B cell (primary cell): ENCODE results near the gene LNX1. TPM values are rescaled to one million over a fixed set of nuclear protein-coding genes. Genes with fewer than 3 reads are reported as not detected.

Experiments
- ATAC-seq: fragments of 200-7000 bp; cut with Tn5 transposase; one replicate; pipeline ENCODE4 v1.10.0; 2021; ENCODE audit warnings: low read depth, mild to moderate bottlenecking, moderate number of reproducible peaks, moderate library complexity
- CTCF ChIA-PET: fragments of 350-600 bp; sonication (Branson Sonifier 250); formaldehyde crosslinking; loops from one replicate; lab custom pipeline; 2021; ENCODE audit warnings: antibody characterized with exemption, inconsistent platforms; lab: Charles Lee
- POLR2A ChIA-PET: fragments of 350-600 bp; sonication (Branson Sonifier 250); formaldehyde crosslinking; loops from one replicate; lab custom pipeline; 2021; ENCODE audit warnings: antibody characterized with exemption; lab: Charles Lee
- DNase-seq: peaks from one replicate; pipeline ENCODE4 v3.0.0; 2013
- H2AFZ ChIP-seq: 2 replicates; pipeline ENCODE4 v1.6.1; 2012; ENCODE audit warnings: mild to moderate bottlenecking, low read depth, low read length; ENCODE audit not compliant: insufficient read depth, poor library complexity, severe bottlenecking
- H3K27ac ChIP-seq, 2 donors: 1 replicate in 1 of 2; 2 replicates in 1 of 2; pipeline ENCODE4 v1.5.1; 2012 to 2013; ENCODE audit warnings: low read length in 2 of 2, mild to moderate bottlenecking in 2 of 2, moderate library complexity in 1 of 2
- H3K27me3 ChIP-seq, 4 experiments: fragments of 200-600 bp in 1 of 4; sonication (generic) in 1 of 4; replicated peaks in 1 of 4; 1 replicate in 2 of 4; 2 replicates in 2 of 4; pipeline versions ENCODE4 v1.6.1 to v1.7.0; 2013 to 2016; ENCODE audit warnings: low read length in 3 of 4, mild to moderate bottlenecking in 2 of 4, mixed read lengths in 1 of 4, moderate library complexity in 1 of 4; ENCODE audit not compliant: insufficient read depth in 4 of 4, control insufficient read depth in 3 of 4; ENCODE audit errors: control extremely low read depth in 1 of 4
- H3K36me3 ChIP-seq, 2 experiments: replicated peaks in 1 of 2; 1 replicate in 1 of 2; 2 replicates in 1 of 2; pipeline versions ENCODE4 v1.6.1 to v1.7.1; 2013; ENCODE audit warnings: low read length in 1 of 2; ENCODE audit not compliant: insufficient read depth in 2 of 2, control insufficient read depth in 1 of 2; ENCODE audit errors: control extremely low read depth in 1 of 2, extremely low read depth in 1 of 2
- H3K4me1 ChIP-seq, 2 donors: fragments of 200-600 bp in 1 of 2; sonication (generic) in 1 of 2; 1 replicate in 1 of 2; 2 replicates in 1 of 2; pipeline versions ENCODE4 v1.5.1 to v1.6.1; 2013 to 2017; ENCODE audit warnings: low read length in 2 of 2; ENCODE audit not compliant: control insufficient read depth in 2 of 2, insufficient read depth in 2 of 2
- H3K4me2 ChIP-seq: replicated peaks from 2 replicates; pipeline ENCODE3; 2012; ENCODE audit warnings: mild to moderate bottlenecking, low read depth, low read length; ENCODE audit not compliant: poor library complexity, severe bottlenecking
- H3K4me3 ChIP-seq, 5 experiments: fragments of 200-600 bp in 1 of 5; sonication (generic) in 1 of 5; 1 replicate in 3 of 5; 2 replicates in 2 of 5; pipeline versions ENCODE4 v1.5.1 to v1.7.0; 2011 to 2016; ENCODE audit warnings: low read length in 4 of 5, mild to moderate bottlenecking in 4 of 5, low read depth in 2 of 5, control low read depth in 1 of 5, moderate library complexity in 1 of 5; ENCODE audit not compliant: insufficient read depth in 1 of 5; ENCODE audit errors: control extremely low read depth in 1 of 5, extremely low read depth in 1 of 5
- H3K79me2 ChIP-seq: fragments of 200-600 bp; sonication (generic); one replicate; pipeline ENCODE4 v1.6.0; 2016; ENCODE audit warnings: low read length; ENCODE audit not compliant: control insufficient read depth, insufficient read depth
- H3K9ac ChIP-seq: fragments of 200-600 bp; sonication (generic); 2 replicates; pipeline ENCODE4 v1.6.1; 2017; ENCODE audit warnings: mild to moderate bottlenecking, low read length, moderate library complexity
- H3K9me3 ChIP-seq, 3 donors: one replicate each; pipeline versions ENCODE4 v1.6.1 to v1.7.1; 2013; ENCODE audit warnings: low read length in 2 of 3; ENCODE audit not compliant: control insufficient read depth in 2 of 3, insufficient read depth in 1 of 3; ENCODE audit errors: control extremely low read depth in 1 of 3
- H4K20me1 ChIP-seq: 2 replicates; pipeline ENCODE4 v1.6.0; 2012; ENCODE audit warnings: mild to moderate bottlenecking, low read length; ENCODE audit not compliant: insufficient read depth, control insufficient read depth, poor library complexity, severe bottlenecking
- H3K27ac Mint-ChIP-seq: one replicate; pipeline ENCODE4 v1.8.0; 2021; ENCODE audit warnings: mixed read lengths
- H3K27me3 Mint-ChIP-seq: one replicate; pipeline ENCODE4 v1.8.0; 2021; ENCODE audit warnings: mixed read lengths
- H3K4me1 Mint-ChIP-seq: one replicate; pipeline ENCODE4 v1.8.0; 2021; ENCODE audit warnings: mixed read lengths
- H3K4me3 Mint-ChIP-seq: one replicate; pipeline ENCODE4 v1.8.0; 2021; ENCODE audit warnings: mixed read lengths
- H3K9me3 Mint-ChIP-seq: one replicate; pipeline ENCODE4 v1.8.0; 2022; ENCODE audit warnings: mixed read lengths; ENCODE audit not compliant: insufficient read depth
- EZH2 ChIP-seq: IDR thresholded peaks from 2 replicates; pipeline ENCODE4 v1.6.1; 2012; ENCODE audit warnings: borderline replicate concordance, low read depth, mild to moderate bottlenecking, moderate library complexity, low read length; ENCODE audit not compliant: insufficient read depth, poor library complexity, severe bottlenecking
- WGBS: methylation state at CpG from one replicate; pipeline ENCODE4 v1.1.5; 2013; ENCODE audit warnings: missing lambda C conversion rate; ENCODE audit not compliant: insufficient coverage; 5-methylcytosine and 5-hydroxymethylcytosine counted together
- intact Hi-C: fragments of 100-400 bp; cut with micrococcal nuclease; formaldehyde crosslinking; loops from one replicate; pipeline ENCODE4 v1.10.0; 2022
- polyA plus RNA-seq: library from polyadenylated mRNA; depleted of rRNA; stranded (reverse); fragments of >200 nt; gene quantifications from 2 replicates; pipeline ENCODE4 v1.2.3, GENCODE V29; 2012
- total RNA-seq, 2 donors: library from RNA; stranded (reverse); fragments of 120-200 nt in 1 of 2; gene quantifications; 1 replicate in 1 of 2; 2 replicates in 1 of 2; pipeline versions ENCODE4 v1.2.3 to v1.2.4, GENCODE V29; 2013 to 2022
- TF ChIP-seq, protein P1 (sequence below): fragments of 200-600 bp; IDR thresholded peaks from one replicate; pipeline ENCODE4 v1.8.0; 2022; ENCODE audit warnings: antibody characterized with exemption, mild to moderate bottlenecking

The LNX1 gene
- total and polyA plus RNA-seq, 2 donors (not counting 1 experiment from before 2014, with no cell fraction given) = not detected

DNA sequence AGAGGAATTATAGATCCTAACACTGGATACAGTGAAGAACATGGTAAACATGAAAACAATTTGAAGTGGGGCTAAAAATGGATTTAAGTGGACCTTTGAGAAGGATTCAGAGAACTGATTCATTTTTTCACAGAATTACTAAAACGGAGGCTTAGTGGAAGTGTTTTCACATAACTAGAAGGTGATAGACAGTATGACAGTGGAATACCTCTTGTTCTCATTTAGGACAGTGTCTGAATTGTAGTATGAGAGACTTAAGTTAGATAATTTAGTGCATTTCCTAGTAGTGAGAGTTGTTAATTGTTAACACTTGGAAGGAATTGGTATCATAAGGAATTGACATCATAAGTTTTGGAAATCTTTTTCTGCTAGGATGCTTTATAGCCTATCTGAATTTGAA lies 149.7 kb downstream of the LNX1 start:
- POLR2A ChIA-PET = no interaction called here
- no CpG with 5 or more reads among the region's 1 CpG for WGBS
- Histone ChIP-seq H3K27ac (no peak overlapping the region), H3K79me2 (no peaks in the 10 kb centered on the region), H3K27me3 (no peaks in the 10 kb centered on the region), H4K20me1 (peaks cover 4% of the 10 kb centered on the region), H3K36me3 (peaks cover 16 to 61% of the 10 kb centered on the region in 2 experiments), H3K9ac (no peak overlapping the region), H3K4me3 (no peak overlapping the region), H2AFZ (no peak overlapping the region), H3K4me2 (no peak overlapping the region), H3K4me1 (no peaks in the 10 kb centered on the region), H3K9me3 (no peaks in the 10 kb centered on the region)
- H3K9me3 Mint-ChIP-seq = no peaks in the 10 kb centered on the region
- H3K27me3 Mint-ChIP-seq = no peaks in the 10 kb centered on the region
- no peak overlapping the region for H3K27ac Mint-ChIP-seq
- CTCF ChIA-PET = no interaction called here
- intact Hi-C loops = loop anchor here (10.0 kb wide), 1 partner anchor 247 kb away; no protein-coding TSS in a partner anchor
- H3K4me1 Mint-ChIP-seq = no peaks in the 10 kb centered on the region
- no peak for DNase-seq
- H3K4me3 Mint-ChIP-seq = no peak overlapping the region
- no peak for ATAC-seq
- no peak for TF ChIP-seq EZH2
- TF ChIP-seq, protein P1, sequence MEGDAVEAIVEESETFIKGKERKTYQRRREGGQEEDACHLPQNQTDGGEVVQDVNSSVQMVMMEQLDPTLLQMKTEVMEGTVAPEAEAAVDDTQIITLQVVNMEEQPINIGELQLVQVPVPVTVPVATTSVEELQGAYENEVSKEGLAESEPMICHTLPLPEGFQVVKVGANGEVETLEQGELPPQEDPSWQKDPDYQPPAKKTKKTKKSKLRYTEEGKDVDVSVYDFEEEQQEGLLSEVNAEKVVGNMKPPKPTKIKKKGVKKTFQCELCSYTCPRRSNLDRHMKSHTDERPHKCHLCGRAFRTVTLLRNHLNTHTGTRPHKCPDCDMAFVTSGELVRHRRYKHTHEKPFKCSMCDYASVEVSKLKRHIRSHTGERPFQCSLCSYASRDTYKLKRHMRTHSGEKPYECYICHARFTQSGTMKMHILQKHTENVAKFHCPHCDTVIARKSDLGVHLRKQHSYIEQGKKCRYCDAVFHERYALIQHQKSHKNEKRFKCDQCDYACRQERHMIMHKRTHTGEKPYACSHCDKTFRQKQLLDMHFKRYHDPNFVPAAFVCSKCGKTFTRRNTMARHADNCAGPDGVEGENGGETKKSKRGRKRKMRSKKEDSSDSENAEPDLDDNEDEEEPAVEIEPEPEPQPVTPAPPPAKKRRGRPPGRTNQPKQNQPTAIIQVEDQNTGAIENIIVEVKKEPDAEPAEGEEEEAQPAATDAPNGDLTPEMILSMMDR = no peak

DNA sequence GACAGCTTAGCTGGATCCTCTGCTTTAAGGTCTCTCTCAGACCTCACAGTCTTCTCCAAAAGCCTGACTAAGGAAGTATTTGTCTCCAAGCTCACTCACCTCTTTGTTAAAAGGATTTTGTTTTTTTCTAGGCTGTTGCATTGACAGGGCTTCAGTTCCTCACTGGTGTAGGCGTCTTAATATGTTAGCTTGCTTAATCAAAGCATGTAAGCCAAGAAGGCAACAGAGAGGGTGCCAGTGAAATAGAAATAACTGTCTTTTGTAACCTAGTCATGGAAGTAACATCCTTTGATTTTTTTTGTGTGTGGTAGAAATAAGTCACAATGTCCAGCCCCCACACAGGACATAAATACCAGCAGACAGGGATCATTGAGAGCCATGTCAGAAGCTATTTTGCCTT lies 155.0 kb downstream of the LNX1 start:
- no peak overlapping the region for H3K4me3 ChIP-seq
- H3K27me3 ChIP-seq = no peaks in the 10 kb centered on the region
- WGBS = 100% methylated on average over 1 of the region's 1 CpG
- TF ChIP-seq, protein P1 = no peak
- no peak for TF ChIP-seq EZH2
- H3K4me1 ChIP-seq = no peaks in the 10 kb centered on the region
- no peak overlapping the region for H3K9ac ChIP-seq
- no peaks in the 10 kb centered on the region for H4K20me1 ChIP-seq
- H3K36me3 ChIP-seq = peaks cover 6 to 35% of the 10 kb centered on the region in 2 experiments
- no peak overlapping the region for H3K4me2 ChIP-seq
- ChIA-PET CTCF (no interaction called here), POLR2A (no interaction called here)
- DNase-seq = no peak
- H3K27ac Mint-ChIP-seq = no peak overlapping the region
- no peak overlapping the region for H3K4me3 Mint-ChIP-seq
- no peaks in the 10 kb centered on the region for H3K9me3 ChIP-seq
- no peak for ATAC-seq
- H3K27me3 Mint-ChIP-seq = no peaks in the 10 kb centered on the region
- H3K79me2 ChIP-seq = no peaks in the 10 kb centered on the region
- H2AFZ ChIP-seq = no peak overlapping the region
- H3K9me3 Mint-ChIP-seq = no peaks in the 10 kb centered on the region
- H3K27ac ChIP-seq = no peak overlapping the region
- intact Hi-C loops = loop anchor here (10.0 kb wide), 1 partner anchor 51 kb away; no protein-coding TSS in a partner anchor
- H3K4me1 Mint-ChIP-seq = no peaks in the 10 kb centered on the region
